IMR-90 (cell line): ENCODE measurements around the gene TUB. TPM values are rescaled to one million over a fixed set of nuclear protein-coding genes. Genes with fewer than 3 reads are reported as not detected.

Experiments
- ATAC-seq: fragments of 200-7000 bp; cut with Tn5 transposase; 2 replicates; pipeline ENCODE4 v1.9.1; 2020; ENCODE audit warnings: low read depth, mild to moderate bottlenecking, moderate library complexity
- BruUV-seq: library from RNA; stranded (reverse); fragments of 400-500 nt; replicated peaks from 2 replicates; lab custom pipeline; 2021; lab: Mats Ljungman, UMichigan
- CTCF ChIA-PET: fragments of 300-600 bp; formaldehyde crosslinking; extraction: SDS; loops from one replicate; lab custom pipeline; 2021; ENCODE audit warnings: antibody characterized with exemption; lab: Yijun Ruan, JAX
- POLR2A ChIA-PET: fragments of 300-600 bp; sonication (Branson Sonifier 250); formaldehyde crosslinking; loops from one replicate; lab custom pipeline; 2022; ENCODE audit warnings: antibody characterized with exemption; ENCODE audit not compliant: unreplicated experiment; lab: Charles Lee
- DNase-seq: peaks from one replicate; pipeline ENCODE4 v3.0.0; 2013
- H2AFZ ChIP-seq: replicated peaks from 2 replicates; pipeline ENCODE3; 2013; ENCODE audit warnings: low read length, mild to moderate bottlenecking; ENCODE audit not compliant: poor library complexity
- H2AK5ac ChIP-seq: 2 replicates; pipeline ENCODE4 v1.6.1; 2013; ENCODE audit warnings: low read depth, low read length, inconsistent platforms
- H2AK9ac ChIP-seq: replicated peaks from 2 replicates; pipeline ENCODE3; 2013; ENCODE audit warnings: mild to moderate bottlenecking, low read depth, low read length, moderate library complexity; ENCODE audit not compliant: poor library complexity
- H2BK120ac ChIP-seq: 2 replicates; pipeline ENCODE4 v1.6.1; 2013; ENCODE audit warnings: low read depth, low read length, inconsistent platforms
- H2BK15ac ChIP-seq: 3 replicates; pipeline ENCODE4 v1.6.1; 2013; ENCODE audit warnings: low read depth, low read length, inconsistent platforms
- H2BK20ac ChIP-seq: 2 replicates; pipeline ENCODE4 v1.6.1; 2013; ENCODE audit warnings: low read depth, mild to moderate bottlenecking, inconsistent platforms, low read length, moderate library complexity
- H2BK5ac ChIP-seq: 2 replicates; pipeline ENCODE4 v1.6.1; 2013; ENCODE audit warnings: mild to moderate bottlenecking, low read depth, low read length, inconsistent platforms; ENCODE audit not compliant: poor library complexity, severe bottlenecking
- H3K14ac ChIP-seq: replicated peaks from 2 replicates; pipeline ENCODE4 v1.6.1; 2013; ENCODE audit warnings: low read depth, low read length, inconsistent platforms
- H3K18ac ChIP-seq: 2 replicates; pipeline ENCODE4 v1.6.1; 2013; ENCODE audit warnings: low read depth, low read length, control low read depth
- H3K23ac ChIP-seq: 2 replicates; pipeline ENCODE4 v1.6.1; 2013; ENCODE audit warnings: low read depth, low read length, inconsistent platforms
- H3K27ac ChIP-seq: 2 replicates; pipeline ENCODE4 v1.5.1; 2013; ENCODE audit warnings: mild to moderate bottlenecking, control low read depth, low read length; ENCODE audit not compliant: insufficient read depth
- H3K27me3 ChIP-seq: 2 replicates; pipeline ENCODE4 v1.6.1; 2013; ENCODE audit warnings: low read length; ENCODE audit not compliant: control insufficient read depth, insufficient read depth
- H3K36me3 ChIP-seq: 2 replicates; pipeline ENCODE4 v1.6.1; 2013; ENCODE audit warnings: low read length, mixed read lengths; ENCODE audit not compliant: control insufficient read depth, insufficient read depth
- H3K4ac ChIP-seq: 2 replicates; pipeline ENCODE4 v1.6.1; 2013; ENCODE audit warnings: low read depth, low read length, inconsistent platforms
- H3K4me1 ChIP-seq: 2 replicates; pipeline ENCODE4 v1.6.1; 2013; ENCODE audit warnings: low read length, mixed read lengths; ENCODE audit not compliant: control insufficient read depth, insufficient read depth
- H3K4me2 ChIP-seq: 2 replicates; pipeline ENCODE4 v1.6.1; 2013; ENCODE audit warnings: low read depth, mild to moderate bottlenecking, control low read depth, low read length, moderate library complexity
- H3K4me3 ChIP-seq: 2 replicates; pipeline ENCODE4 v1.5.1; 2013; ENCODE audit warnings: low read depth, mild to moderate bottlenecking, control low read depth, low read length, moderate library complexity; ENCODE audit not compliant: insufficient read depth
- H3K56ac ChIP-seq: 2 replicates; pipeline ENCODE4 v1.6.1; 2013; ENCODE audit warnings: low read length, inconsistent platforms; ENCODE audit not compliant: insufficient read depth; ENCODE audit errors: extremely low read depth
- H3K79me1 ChIP-seq, 2 experiments: 2 replicates each; pipeline ENCODE4 v1.6.1; 2013; ENCODE audit warnings: low read length in 2 of 2, inconsistent platforms in 1 of 2, low read depth in 1 of 2
- H3K9ac ChIP-seq: 2 replicates; pipeline ENCODE4 v1.6.1; 2013; ENCODE audit warnings: low read depth, low read length, control low read depth
- H3K9me1 ChIP-seq: 2 replicates; pipeline ENCODE4 v1.6.1; 2013; ENCODE audit warnings: low read length, inconsistent platforms; ENCODE audit not compliant: insufficient read depth
- H3K9me3 ChIP-seq: 2 replicates; pipeline ENCODE4 v1.6.1; 2013; ENCODE audit warnings: low read length; ENCODE audit not compliant: control insufficient read depth, insufficient read depth
- H4K20me1 ChIP-seq: 2 replicates; pipeline ENCODE4 v1.6.1; 2013; ENCODE audit warnings: low read length, inconsistent platforms; ENCODE audit not compliant: insufficient read depth
- H4K5ac ChIP-seq: 2 replicates; pipeline ENCODE4 v1.6.1; 2013; ENCODE audit warnings: mild to moderate bottlenecking, low read depth, low read length, control low read depth
- H4K8ac ChIP-seq, 2 experiments: 2 replicates each; pipeline ENCODE4 v1.6.1; 2013; ENCODE audit warnings: low read depth in 2 of 2, low read length in 2 of 2, control low read depth in 1 of 2, inconsistent platforms in 1 of 2
- H4K91ac ChIP-seq: 2 replicates; pipeline ENCODE4 v1.6.1; 2013; ENCODE audit warnings: low read depth, low read length, inconsistent platforms; ENCODE audit not compliant: insufficient read depth
- BHLHE40 ChIP-seq: fragments of 150-350 bp; IDR thresholded peaks from 2 replicates; pipeline ENCODE4 v1.6.1; 2016; ENCODE audit warnings: mild to moderate bottlenecking, low read depth, low read length
- CEBPB ChIP-seq: IDR thresholded peaks from 2 replicates; pipeline ENCODE4 v1.6.1; 2012; ENCODE audit warnings: low read depth, low read length, improper control_type of control experiment
- CHD1 ChIP-seq: IDR thresholded peaks from 2 replicates; pipeline ENCODE4 v1.6.1; 2012; ENCODE audit warnings: low read depth, low read length, improper control_type of control experiment
- CTCF ChIP-seq: conservative IDR thresholded peaks from 2 replicates; pipeline ENCODE4 v1.5.1; 2012; ENCODE audit warnings: mild to moderate bottlenecking, low read depth, low read length, improper control_type of control experiment
- ELK1 ChIP-seq: fragments of 150-350 bp; IDR thresholded peaks from 2 replicates; pipeline ENCODE4 v1.6.1; 2016; ENCODE audit warnings: low read depth, mild to moderate bottlenecking, low read length, moderate library complexity, borderline replicate concordance
- FOS ChIP-seq: fragments of 150-350 bp; IDR thresholded peaks from 2 replicates; pipeline ENCODE4 v1.6.1; 2016; ENCODE audit warnings: low read depth, low read length
- MAFK ChIP-seq: IDR thresholded peaks from 2 replicates; pipeline ENCODE4 v1.6.1; 2012; ENCODE audit warnings: low read depth, low read length, improper control_type of control experiment
- MAZ ChIP-seq: IDR thresholded peaks from 2 replicates; pipeline ENCODE4 v1.6.1; 2012; ENCODE audit warnings: low read depth, mild to moderate bottlenecking, low read length, improper control_type of control experiment, moderate library complexity, borderline replicate concordance
- MXI1 ChIP-seq: IDR thresholded peaks from 2 replicates; pipeline ENCODE4 v1.6.1; 2012; ENCODE audit warnings: low read depth, mild to moderate bottlenecking, low read length, moderate library complexity, borderline replicate concordance
- NFE2L2 ChIP-seq: fragments of 150-350 bp; IDR thresholded peaks from 2 replicates; pipeline ENCODE4 v1.6.1; 2016; ENCODE audit warnings: low read depth, mild to moderate bottlenecking, low read length
- POLR2A ChIP-seq: IDR thresholded peaks from 2 replicates; pipeline ENCODE4 v1.6.1; 2012; ENCODE audit warnings: mild to moderate bottlenecking, low read depth, low read length
- RAD21 ChIP-seq: IDR thresholded peaks from 2 replicates; pipeline ENCODE4 v1.6.1; 2012; ENCODE audit warnings: low read length, improper control_type of control experiment
- RCOR1 ChIP-seq: IDR thresholded peaks from 2 replicates; pipeline ENCODE4 v1.6.1; 2012; ENCODE audit warnings: mild to moderate bottlenecking, low read length, improper control_type of control experiment; ENCODE audit not compliant: insufficient replicate concordance
- RFX5 ChIP-seq: IDR thresholded peaks from 2 replicates; pipeline ENCODE4 v1.8.0; 2012; ENCODE audit warnings: low read depth, mild to moderate bottlenecking, low read length, moderate library complexity
- SMC3 ChIP-seq: fragments of 150-350 bp; IDR thresholded peaks from 2 replicates; pipeline ENCODE4 v1.6.1; 2016; ENCODE audit warnings: low read depth, mild to moderate bottlenecking, antibody characterized with exemption, low read length, moderate library complexity
- USF2 ChIP-seq: fragments of 150-350 bp; IDR thresholded peaks from 2 replicates; pipeline ENCODE4 v1.6.1; 2017; ENCODE audit warnings: mild to moderate bottlenecking, antibody characterized with exemption, low read length, low read depth
- WGBS, 2 experiments: methylation state at CpG; one replicate each; pipeline versions ENCODE4 v1.1.5 to v1.1.7; 2013; ENCODE audit warnings: missing lambda C conversion rate in 2 of 2; ENCODE audit not compliant: insufficient read length in 1 of 2; ENCODE audit errors: extremely low coverage in 2 of 2; 5-methylcytosine and 5-hydroxymethylcytosine counted together
- dilution Hi-C: fragments of 300-500 bp; cut with HindIII; formaldehyde crosslinking; loops from one replicate; pipeline ENCODE4 v1.14.3; 2018; ENCODE audit warnings: low sequenced_read_pairs; ENCODE audit not compliant: unreplicated experiment
- in situ Hi-C: fragments of 300-500 bp; cut with MboI; formaldehyde crosslinking; loops from 3 replicates; pipeline ENCODE4 v1.14.3; 2019; ENCODE audit warnings: low sequenced_read_pairs, inconsistent platforms, mixed read lengths
- intact Hi-C: fragments of 100-400 bp; cut with micrococcal nuclease; formaldehyde crosslinking; loops from 2 replicates; pipeline ENCODE4 v1.10.0; 2022
- polyA plus RNA-seq, 3 experiments: library from polyadenylated mRNA; depleted of rRNA; stranded (reverse); fragments of >200 nt; gene quantifications; 2 replicates each; pipeline ENCODE4 v1.2.3, GENCODE V29; 2012; ENCODE audit warnings: low replicate concordance in 1 of 3
- total RNA-seq: library from RNA; depleted of rRNA; stranded (reverse); fragments of >200 nt; gene quantifications from 2 replicates; pipeline ENCODE4 v1.2.3, GENCODE V29; 2012

The TUB gene
- total and polyA plus RNA-seq, 2 of the 4 experiments (the other 2 are of a cell fraction): 11.8 to 12.9 TPM

- no peak overlapping the region for H2AK5ac ChIP-seq
- H3K9ac ChIP-seq: no peak overlapping the region
- H3K23ac ChIP-seq: no peak overlapping the region
- ChIA-PET POLR2A (no interaction called here), CTCF (interaction anchor here (1.0 to 5.3 kb wide), 2 partner anchors 15 to 85 kb away, joined by 4 to 30 read pairs; no protein-coding TSS in a partner anchor)
- H3K27ac ChIP-seq: no peak overlapping the region
- H3K4ac ChIP-seq: no peak overlapping the region
- H4K5ac ChIP-seq: no peak overlapping the region
- H3K79me1 ChIP-seq: peaks cover 3 to 6% of the 10 kb centered on the region in 2 experiments; a peak in 1 of 4 replicates
- no peaks in the 10 kb centered on the region for H3K9me3 ChIP-seq
- H3K4me2 ChIP-seq: no peak overlapping the region
- TF ChIP-seq BHLHE40: no peak
- no peak for TF ChIP-seq CTCF
- TF ChIP-seq ELK1: no peak
- TF ChIP-seq SMC3: no peak
- TF ChIP-seq RCOR1: no peak
- no peak for TF ChIP-seq MAFK
- TF ChIP-seq USF2: no peak
- no peak for TF ChIP-seq MXI1
- no peak for TF ChIP-seq FOS
- TF ChIP-seq RAD21: no peak
- TF ChIP-seq POLR2A: no peak
- TF ChIP-seq MAZ: no peak
- TF ChIP-seq NFE2L2: no peak
- no peak for TF ChIP-seq RFX5
- TF ChIP-seq CHD1: no peak
- no peak for TF ChIP-seq CEBPB
- H2BK20ac ChIP-seq: no peak overlapping the region
- no peak overlapping the region for H2BK120ac ChIP-seq
- H2AK9ac ChIP-seq: peak overlapping the region; percentile 63
- no peaks in the 10 kb centered on the region for H3K4me1 ChIP-seq
- H4K20me1 ChIP-seq: peaks cover 18% of the 10 kb centered on the region; the same call in 1 of the 2 replicates
- no peaks in the 10 kb centered on the region for H3K9me1 ChIP-seq
- intact Hi-C loops (loop anchor here (1.0 to 10.0 kb wide), 3 partner anchors 58 to 417 kb away; partner anchors contain the start of gene CYB5R2), in situ Hi-C loops (loop anchor here (10.0 to 25.0 kb wide), 3 partner anchors 57 to 404 kb away; no protein-coding TSS in a partner anchor), dilution Hi-C loops (no loop called here)
- no peak for DNase-seq
- ATAC-seq: no peak
- H2BK15ac ChIP-seq: no peak overlapping the region
- H3K18ac ChIP-seq: no peak overlapping the region
- H2BK5ac ChIP-seq: no peak overlapping the region
- no TSS peak for BruUV-seq
- no peak overlapping the region for H4K91ac ChIP-seq
- H3K36me3 ChIP-seq: peaks cover 12% of the 10 kb centered on the region
- H4K8ac ChIP-seq: no peak overlapping the region
- no peak overlapping the region for H2AFZ ChIP-seq
- no peaks in the 10 kb centered on the region for H3K27me3 ChIP-seq
- H3K4me3 ChIP-seq: no peak overlapping the region
- H3K56ac ChIP-seq: no peak overlapping the region
- no peak overlapping the region for H3K14ac ChIP-seq
- 87% methylated on average over 5 of the region's 5 CpGs; no CpG with 5 or more reads in 1 of the 2 experiments for WGBS, 2 experiments
Measured at GRCh38 chr11:8091721-8092120, 10.7 kb downstream of the TUB start.
